ENCODE results near the gene HLA-DMA. TPM values are rescaled to one million over a fixed set of nuclear protein-coding genes. Genes with fewer than 3 reads are reported as not detected.
A peak's percentile ranks its signal among the peaks of the same experiment; 100 is the strongest.

HLA-DMA gene
- total and polyA plus RNA-seq, 2 of the 13 experiments (the other 11 are each of a cell fraction or from before 2014, with no cell fraction given): 0.70 to 0.71 TPM

- no peak for TF ChIP-seq ZNF318 (CRISPR knock-in tag; IDR thresholded peaks at IDR 0.05)
- TF ChIP-seq ZNF816 (CRISPR knock-in tag; IDR thresholded peaks at IDR 0.05; ENCODE audit: borderline replicate concordance): no peak
- peak; percentile 69 for TF ChIP-seq STAG1 (CRISPR knock-in tag; IDR thresholded peaks at IDR 0.05)
- no peak for TF ChIP-seq ESRRA (CRISPR knock-in tag; IDR thresholded peaks at IDR 0.05; ENCODE audit: low read depth)
- TF ChIP-seq CBX5 (CRISPR knock-in tag; IDR thresholded peaks at IDR 0.05; ENCODE audit: borderline replicate concordance): no peak
- TF ChIP-seq ZNF639 (CRISPR knock-in tag; conservative IDR thresholded peaks at IDR 0.05): no peak
- TF ChIP-seq KMT2A (CRISPR knock-in tag; IDR thresholded peaks at IDR 0.05): no peak
- no peak for TF ChIP-seq ZNF234 (CRISPR knock-in tag; conservative IDR thresholded peaks at IDR 0.05)
- no peak for TF ChIP-seq MIER3 (CRISPR knock-in tag; IDR thresholded peaks at IDR 0.05; ENCODE audit: borderline replicate concordance)
- TF ChIP-seq RBM39 (IDR thresholded peaks at IDR 0.05; ENCODE audit: low read depth, low read length, poor library complexity, severe bottlenecking): no peak
- TF ChIP-seq ZFP36L2 (CRISPR knock-in tag; IDR thresholded peaks at IDR 0.05): 0 out of 2 replicates have a peak, but pooled peaks have one; percentile 39
- TF ChIP-seq HMGXB4 (CRISPR knock-in tag; IDR thresholded peaks at IDR 0.05; ENCODE audit: borderline replicate concordance in 1 of 2, low read depth in 1 of 2): peak in 1 of 2 experiments; percentile 55; a peak in 1 of 4 replicates
- TF ChIP-seq TBX3 (IDR thresholded peaks at IDR 0.05; ENCODE audit: borderline replicate concordance): no peak
- no peak for TF ChIP-seq DMTF1 (CRISPR knock-in tag; IDR thresholded peaks at IDR 0.05)
- peak; percentile 69 for TF ChIP-seq RAD21 (CRISPR knock-in tag; IDR thresholded peaks at IDR 0.05)
- TF ChIP-seq NAIF1 (CRISPR knock-in tag; IDR thresholded peaks at IDR 0.05; ENCODE audit: borderline replicate concordance): no peak
Measured at GRCh38 chr6:32933661-32934085, 19.2 kb downstream of the HLA-DMA start (continued).
